HCT116 (cell line): ENCODE measurements around the gene TMEM239. TPM values are rescaled to one million over a fixed set of nuclear protein-coding genes. Genes with fewer than 3 reads are reported as not detected.

ENCODE experiments used
- ATAC-seq: fragments of 200-7000 bp; cut with Tn5 transposase; 2 replicates; pipeline ENCODE4 v1.9.1; 2020; ENCODE audit warnings: mild to moderate bottlenecking, moderate library complexity
- BruUV-seq: library from RNA; stranded (reverse); fragments of 400-500 nt; replicated peaks from 2 replicates; lab custom pipeline; 2021; lab: Mats Ljungman, UMichigan
- CTCF ChIA-PET: fragments of 300-600 bp; sonication (Branson Sonifier 250); formaldehyde crosslinking; loops from one replicate; lab custom pipeline; 2021; ENCODE audit warnings: antibody characterized with exemption; lab: Charles Lee
- POLR2A ChIA-PET: fragments of 300-600, 350-600 bp; sonication (Branson Sonifier 250); formaldehyde crosslinking; loops from one replicate; lab custom pipeline; 2021; ENCODE audit warnings: antibody characterized with exemption; lab: Charles Lee
- RAD21 ChIA-PET, 2 experiments: fragments of 300-600 bp; sonication (Branson Sonifier 250); formaldehyde crosslinking; loops; one replicate each; lab custom pipeline; 2023; ENCODE audit warnings: low total read pairs in 2 of 2; ENCODE audit not compliant: uncharacterized antibody in 2 of 2, unreplicated experiment in 2 of 2, low non-redundant PET in 1 of 2; lab: Charles Lee
- DNase-seq: peaks from one replicate; pipeline ENCODE4 v3.0.0-alpha.2; 2010; ENCODE audit warnings: low read depth, low spot score
- H2AFZ ChIP-seq: fragments of 200-600 bp; shearing (Covaris generic), sonication (generic); 2 replicates; pipeline ENCODE4 v1.6.1; 2017; ENCODE audit warnings: low read depth, mixed run types, mixed read lengths, antibody characterized with exemption, low read length; ENCODE audit not compliant: poor library complexity, severe bottlenecking
- H3K27ac ChIP-seq: 2 replicates; pipeline ENCODE4 v1.5.1; 2012; ENCODE audit warnings: low read depth, low read length
- H3K27me3 ChIP-seq: fragments of 200-600 bp; sonication (generic); 2 replicates; pipeline ENCODE4 v1.6.1; 2016; ENCODE audit warnings: mixed run types, low read length, mixed read lengths; ENCODE audit not compliant: insufficient read depth
- H3K36me3 ChIP-seq, 2 experiments: fragments of 200-500 bp in 1 of 2; fragments of 200-600 bp in 1 of 2; sonication (Bioruptor generic) in 1 of 2; sonication (generic) in 1 of 2; 2 replicates each; pipeline versions ENCODE4 v1.5.1 to v1.6.1; 2014 to 2016; ENCODE audit warnings: low read length in 2 of 2, inconsistent platforms in 1 of 2, mixed read lengths in 1 of 2, mixed run types in 1 of 2; ENCODE audit not compliant: insufficient read depth in 2 of 2, control insufficient read depth in 1 of 2
- H3K4me1 ChIP-seq, 2 experiments: fragments of 200-600 bp in 1 of 2; sonication (generic) in 1 of 2; 2 replicates each; pipeline versions ENCODE4 v1.5.1 to v1.6.1; 2012 to 2017; ENCODE audit warnings: low read length in 2 of 2, inconsistent platforms in 1 of 2, mild to moderate bottlenecking in 1 of 2, mixed read lengths in 1 of 2, mixed run types in 1 of 2, moderate library complexity in 1 of 2; ENCODE audit not compliant: insufficient read depth in 2 of 2, control insufficient read depth in 1 of 2
- H3K4me2 ChIP-seq: fragments of 200-600 bp; sonication (generic); 2 replicates; pipeline ENCODE4 v1.6.1; 2017; ENCODE audit warnings: mixed run types, low read length, mixed read lengths
- H3K4me3 ChIP-seq, 2 experiments: fragments of 200-600 bp in 1 of 2; sonication (generic) in 1 of 2; replicated peaks in 1 of 2; 2 replicates each; pipeline ENCODE4 v1.5.1; 2011 to 2016; ENCODE audit warnings: low read length in 2 of 2, control low read depth in 1 of 2, low read depth in 1 of 2, mild to moderate bottlenecking in 1 of 2, mixed read lengths in 1 of 2, mixed run types in 1 of 2
- H3K79me2 ChIP-seq: fragments of 200-600 bp; sonication (generic); 2 replicates; pipeline ENCODE4 v1.6.1; 2017; ENCODE audit warnings: mild to moderate bottlenecking, mixed run types, low read length, moderate library complexity, mixed read lengths; ENCODE audit not compliant: insufficient read depth
- H3K9ac ChIP-seq: fragments of 200-600 bp; sonication (generic); 2 replicates; pipeline ENCODE4 v1.6.1; 2016; ENCODE audit warnings: low read length, mixed read lengths
- H3K9me2 ChIP-seq: fragments of 200-600 bp; sonication (generic), shearing (Covaris generic); 2 replicates; pipeline ENCODE4 v1.6.1; 2017; ENCODE audit warnings: mixed run types, mild to moderate bottlenecking, moderate library complexity; ENCODE audit not compliant: insufficient read depth
- H3K9me3 ChIP-seq, 2 experiments: fragments of 200-500 bp in 1 of 2; fragments of 200-600 bp in 1 of 2; sonication (Bioruptor generic) in 1 of 2; sonication (generic) in 1 of 2; 2 replicates each; pipeline ENCODE4 v1.6.1; 2014 to 2017; ENCODE audit warnings: low read length in 2 of 2, mixed read lengths in 2 of 2, inconsistent platforms in 1 of 2, low read depth in 1 of 2, mild to moderate bottlenecking in 1 of 2, mixed run types in 1 of 2, moderate library complexity in 1 of 2; ENCODE audit not compliant: control insufficient read depth in 1 of 2, insufficient read depth in 1 of 2
- H4K20me1 ChIP-seq: fragments of 200-600 bp; sonication (generic), shearing (Covaris generic); 2 replicates; pipeline ENCODE4 v1.6.1; 2017; ENCODE audit warnings: mixed run types, mild to moderate bottlenecking, moderate library complexity; ENCODE audit not compliant: insufficient read depth
- CBX3 ChIP-seq: IDR thresholded peaks from 2 replicates; pipeline ENCODE4 v1.6.1; 2012; ENCODE audit warnings: low read depth
- CEBPB ChIP-seq: IDR thresholded peaks from 2 replicates; pipeline ENCODE4 v1.6.1; 2012; ENCODE audit warnings: low read depth
- EZH2phosphoT487 ChIP-seq: fragments of 200-600 bp; IDR thresholded peaks from 2 replicates; pipeline ENCODE4 v1.6.1; 2018; ENCODE audit warnings: antibody characterized with exemption, borderline replicate concordance
- FOSL1 ChIP-seq: IDR thresholded peaks from 2 replicates; pipeline ENCODE4 v1.6.1; 2012; ENCODE audit warnings: low read depth
- MAX ChIP-seq: IDR thresholded peaks from 2 replicates; pipeline ENCODE4 v1.6.1; 2012
- POLR2AphosphoS5 ChIP-seq: IDR thresholded peaks from 2 replicates; pipeline ENCODE4 v1.6.1; 2011; ENCODE audit warnings: mild to moderate bottlenecking, low read depth, low read length, moderate library complexity
- RAD21 ChIP-seq: IDR thresholded peaks from 2 replicates; pipeline ENCODE4 v1.6.1; 2012; ENCODE audit warnings: low read depth, mild to moderate bottlenecking
- SIN3A ChIP-seq: IDR thresholded peaks from 2 replicates; pipeline ENCODE4 v1.6.1; 2012; ENCODE audit warnings: low read depth
- SP1 ChIP-seq: IDR thresholded peaks from 2 replicates; pipeline ENCODE4 v1.6.1; 2012; ENCODE audit warnings: low read depth
- SRF ChIP-seq: IDR thresholded peaks from 2 replicates; pipeline ENCODE4 v1.6.1; 2012; ENCODE audit warnings: low read depth
- TCF7L2 ChIP-seq: IDR thresholded peaks from 2 replicates; pipeline ENCODE4 v1.7.0; 2011; ENCODE audit warnings: borderline replicate concordance, inconsistent platforms; ENCODE audit not compliant: insufficient read depth, insufficient read length; ENCODE audit errors: extremely low read depth
- ZBTB33 ChIP-seq: IDR thresholded peaks from 2 replicates; pipeline ENCODE4 v1.6.1; 2011; ENCODE audit warnings: mild to moderate bottlenecking, low read length, moderate library complexity; ENCODE audit not compliant: insufficient replicate concordance; ENCODE audit errors: extremely low read depth
- ZNF274 ChIP-seq: fragments of 200-500 bp; sonication (Bioruptor generic); IDR thresholded peaks from 2 replicates; pipeline ENCODE4 v1.6.1; 2014; ENCODE audit warnings: mild to moderate bottlenecking, low read depth, low read length, inconsistent platforms
- intact Hi-C: fragments of 100-400 bp; cut with micrococcal nuclease; formaldehyde crosslinking; loops from 2 replicates; pipeline ENCODE4 v1.10.0; 2022
- total RNA-seq: library from RNA; stranded (reverse); gene quantifications from one replicate; pipeline ENCODE4 v1.2.1, GENCODE V29; 2021; ENCODE audit not compliant: unreplicated experiment
- TF ChIP-seq, protein P1 (sequence below): IDR thresholded peaks from 2 replicates; pipeline ENCODE4 v1.6.1; 2012; ENCODE audit warnings: low read depth

Gene TMEM239
- total RNA-seq, 1 experiment from 2014 or later = not detected

- Histone ChIP-seq H3K9me2 (no peaks in the 10 kb centered on the region), H3K4me1 (peaks cover 0 to 16% of the 10 kb centered on the region in 2 experiments; a peak in 1 of 4 replicates), H3K36me3 (no peaks in the 10 kb centered on the region), H3K4me2 (peak overlapping the region; percentile 23; the same call in 1 of the 2 replicates), H3K27ac (no peak overlapping the region), H3K79me2 (no peaks in the 10 kb centered on the region), H3K9ac (no peak overlapping the region), H3K9me3 (peaks cover 4 to 9% of the 10 kb centered on the region in 2 experiments; a peak in 1 of 4 replicates), H4K20me1 (no peaks in the 10 kb centered on the region), H3K27me3 (no peaks in the 10 kb centered on the region), H2AFZ (no peak overlapping the region), H3K4me3 (no peak overlapping the region)
- ChIA-PET RAD21 (no interaction called here), POLR2A (no interaction called here), CTCF (no interaction called here)
- TF ChIP-seq, protein P1, sequence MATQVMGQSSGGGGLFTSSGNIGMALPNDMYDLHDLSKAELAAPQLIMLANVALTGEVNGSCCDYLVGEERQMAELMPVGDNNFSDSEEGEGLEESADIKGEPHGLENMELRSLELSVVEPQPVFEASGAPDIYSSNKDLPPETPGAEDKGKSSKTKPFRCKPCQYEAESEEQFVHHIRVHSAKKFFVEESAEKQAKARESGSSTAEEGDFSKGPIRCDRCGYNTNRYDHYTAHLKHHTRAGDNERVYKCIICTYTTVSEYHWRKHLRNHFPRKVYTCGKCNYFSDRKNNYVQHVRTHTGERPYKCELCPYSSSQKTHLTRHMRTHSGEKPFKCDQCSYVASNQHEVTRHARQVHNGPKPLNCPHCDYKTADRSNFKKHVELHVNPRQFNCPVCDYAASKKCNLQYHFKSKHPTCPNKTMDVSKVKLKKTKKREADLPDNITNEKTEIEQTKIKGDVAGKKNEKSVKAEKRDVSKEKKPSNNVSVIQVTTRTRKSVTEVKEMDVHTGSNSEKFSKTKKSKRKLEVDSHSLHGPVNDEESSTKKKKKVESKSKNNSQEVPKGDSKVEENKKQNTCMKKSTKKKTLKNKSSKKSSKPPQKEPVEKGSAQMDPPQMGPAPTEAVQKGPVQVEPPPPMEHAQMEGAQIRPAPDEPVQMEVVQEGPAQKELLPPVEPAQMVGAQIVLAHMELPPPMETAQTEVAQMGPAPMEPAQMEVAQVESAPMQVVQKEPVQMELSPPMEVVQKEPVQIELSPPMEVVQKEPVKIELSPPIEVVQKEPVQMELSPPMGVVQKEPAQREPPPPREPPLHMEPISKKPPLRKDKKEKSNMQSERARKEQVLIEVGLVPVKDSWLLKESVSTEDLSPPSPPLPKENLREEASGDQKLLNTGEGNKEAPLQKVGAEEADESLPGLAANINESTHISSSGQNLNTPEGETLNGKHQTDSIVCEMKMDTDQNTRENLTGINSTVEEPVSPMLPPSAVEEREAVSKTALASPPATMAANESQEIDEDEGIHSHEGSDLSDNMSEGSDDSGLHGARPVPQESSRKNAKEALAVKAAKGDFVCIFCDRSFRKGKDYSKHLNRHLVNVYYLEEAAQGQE = no peak
- TF ChIP-seq EZH2phosphoT487 (no peak), CBX3 (no peak), MAX (no peak), SP1 (no peak), FOSL1 (no peak), RAD21 (no peak), SRF (no peak), SIN3A (no peak), CEBPB (no peak), POLR2AphosphoS5 (no peak), ZNF274 (no peak), ZBTB33 (no peak), TCF7L2 (no peak)
- ATAC-seq (no peak), DNase-seq (no peak)
- intact Hi-C loops = no loop called here
- BruUV-seq = no TSS peak
These were observed 2.1 kb upstream of the TMEM239 start for GRCh38 chr20:2814076-2814475.
